Activated CD4-positive, alpha-beta T cell treated with anti-CD3 and anti-CD28 coated beads, Interleukin-2, Interleukin-4, amounts not matched to agents 100 ng/mL and 50 ng/mL, durations not matched to agents 16 hours and 8 hours (primary cell): ENCODE measurements around the gene LRRC47.
"Not testable (repeated sequence)": the region's sequence is repeated elsewhere in the genome, so short reads cannot be mapped to it uniquely, and the experiment has no call there.

Experiments used
- DNase-seq: peaks from one replicate; pipeline ENCODE4 v3.0.0-alpha.2; 2020; ENCODE audit warnings: low spot score

The LRRC47 gene

DNA sequence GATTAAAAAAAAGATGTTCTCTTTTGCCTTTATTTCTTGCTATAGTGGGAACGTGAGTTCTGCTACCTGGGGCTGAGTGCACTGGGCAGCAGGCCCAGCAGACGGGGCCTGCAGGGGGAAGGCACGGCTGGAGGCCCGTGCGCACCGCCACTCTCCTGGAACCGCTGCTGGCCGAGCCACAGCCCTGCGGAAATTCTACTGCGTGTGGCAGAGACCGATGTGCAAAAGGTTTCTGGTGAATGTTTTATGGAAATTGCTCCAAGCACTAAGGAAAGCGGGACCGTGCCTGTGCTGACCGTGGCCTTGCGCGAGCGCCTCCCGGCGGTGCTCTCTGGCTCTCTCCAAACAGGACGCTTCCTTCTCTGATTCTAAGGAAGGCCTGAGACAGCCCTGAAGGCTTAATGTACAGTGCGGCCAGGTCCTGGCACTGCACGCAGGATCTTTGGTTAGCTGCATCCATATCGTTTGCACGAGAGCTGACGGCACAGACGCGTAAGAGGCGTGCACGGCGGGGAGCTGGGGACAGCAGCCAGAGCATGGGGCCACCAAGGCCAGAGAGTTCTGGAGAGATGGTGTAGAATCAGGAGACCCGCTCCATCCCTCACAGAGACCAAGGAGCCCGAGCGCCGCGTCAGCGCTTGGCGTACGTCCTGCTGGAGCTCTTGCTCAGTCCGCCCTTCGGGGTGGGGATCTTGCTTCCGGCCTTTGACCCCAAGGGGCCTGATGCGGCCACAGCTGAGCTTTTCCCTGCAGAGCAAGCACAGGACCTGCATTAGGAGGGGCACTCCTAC, 18.7 kb upstream of the LRRC47 start:
- DNase-seq = no peak

DNA sequence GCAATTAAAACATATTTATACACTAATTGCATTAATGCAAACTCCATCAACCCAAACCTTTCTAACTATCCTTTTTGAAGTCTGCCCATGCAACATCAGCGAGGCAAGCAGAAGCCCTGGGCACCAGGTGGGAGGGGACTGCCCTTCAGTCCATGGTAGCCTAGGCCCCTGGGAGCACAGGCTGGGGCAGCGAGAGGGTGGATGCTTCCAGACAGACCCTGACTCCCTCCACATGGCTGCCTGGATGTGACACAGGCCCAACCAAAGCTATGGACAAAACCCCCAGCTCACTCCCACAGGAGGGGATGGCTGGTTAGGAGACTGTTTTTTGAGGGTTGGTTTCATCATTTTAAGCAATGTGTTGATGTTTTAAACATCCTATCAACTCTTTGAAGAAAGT, 17.8 kb upstream of the LRRC47 start:
- no peak for DNase-seq

DNA sequence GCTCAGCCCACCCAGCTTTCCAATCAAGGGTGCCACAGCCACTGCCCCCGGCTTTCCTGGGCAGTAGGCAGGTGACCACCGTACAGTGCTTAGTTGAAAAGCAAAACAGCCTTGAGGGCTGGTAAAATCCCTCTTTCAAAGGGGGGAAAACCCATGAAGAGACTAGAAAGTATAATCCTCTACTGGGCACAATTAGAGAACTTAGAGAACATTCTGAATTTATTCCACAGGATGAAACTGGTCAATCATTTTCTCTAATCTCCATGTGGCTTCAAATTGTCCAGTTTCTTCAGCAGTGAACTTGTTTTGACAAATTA, 15.3 kb upstream of the LRRC47 start:
- no peak for DNase-seq

DNA sequence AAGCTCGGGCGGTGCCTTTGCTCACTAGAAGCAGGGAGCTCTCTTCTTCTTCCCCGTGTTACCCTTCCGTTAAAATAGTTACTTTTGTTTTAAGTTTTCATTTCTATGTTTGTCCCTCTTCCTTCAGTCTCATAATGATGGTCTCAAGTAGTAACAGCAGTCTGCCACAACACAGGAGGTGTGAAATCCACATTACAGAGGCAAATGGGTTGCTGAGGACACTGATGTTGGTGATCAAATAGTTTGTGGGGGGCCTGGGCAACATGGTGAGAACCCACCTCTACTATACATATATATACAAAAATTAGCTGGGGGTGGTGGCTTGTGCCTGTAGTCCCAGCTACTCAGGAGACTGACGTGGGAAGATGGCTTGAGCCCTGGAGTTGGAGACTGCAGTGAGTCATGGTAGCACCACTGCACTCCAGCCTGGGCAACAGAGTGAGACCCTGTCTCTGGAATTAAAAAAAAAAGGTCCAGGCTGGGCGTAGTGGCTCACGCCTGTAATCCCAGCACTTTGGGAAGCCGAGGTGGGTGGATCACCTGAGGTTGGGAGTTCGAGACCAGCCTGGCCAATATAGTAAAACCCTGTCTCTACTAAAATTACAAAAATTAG, 14.0 kb upstream of the LRRC47 start:
- not testable (repeated sequence) for DNase-seq

DNA sequence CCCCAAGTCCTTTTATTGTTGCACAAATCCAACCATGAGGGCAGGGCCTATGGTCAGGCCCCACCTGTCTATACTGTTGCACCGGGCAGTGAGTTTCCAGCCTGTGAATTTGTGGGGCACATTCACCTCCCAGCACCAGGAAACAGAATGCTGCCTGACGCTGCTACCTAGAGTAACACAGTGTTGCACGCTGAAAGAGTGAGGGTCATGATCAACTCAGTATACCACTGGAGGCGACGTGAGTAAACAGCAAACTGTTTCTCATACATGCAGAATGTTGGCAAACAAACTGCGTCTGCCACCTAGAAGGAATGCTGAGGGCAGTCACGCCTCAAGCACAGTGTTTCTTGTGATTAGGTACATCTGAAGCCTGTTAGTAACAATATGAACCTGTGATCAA, 13.4 kb upstream of the LRRC47 start:
- no peak for DNase-seq

DNA sequence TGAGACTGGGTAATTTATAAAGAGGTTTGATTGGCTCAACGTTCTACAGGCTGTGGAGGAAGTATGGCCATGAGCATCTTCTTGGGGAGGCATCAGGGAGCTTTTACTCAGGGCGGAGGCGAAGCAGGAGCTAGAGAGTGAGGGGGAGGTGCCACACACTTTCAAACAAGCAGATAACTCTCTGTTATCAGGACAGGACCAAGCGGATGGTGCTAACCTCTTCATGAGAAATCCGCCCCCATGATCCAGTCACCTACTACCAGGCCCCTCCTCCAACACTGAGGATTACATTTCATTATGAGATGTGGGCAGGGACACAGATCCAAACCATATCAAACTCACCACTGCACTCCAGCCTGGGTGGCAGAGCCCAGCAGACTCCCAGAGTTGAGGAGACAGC, 11.5 kb upstream of the LRRC47 start:
- DNase-seq = no peak

DNA sequence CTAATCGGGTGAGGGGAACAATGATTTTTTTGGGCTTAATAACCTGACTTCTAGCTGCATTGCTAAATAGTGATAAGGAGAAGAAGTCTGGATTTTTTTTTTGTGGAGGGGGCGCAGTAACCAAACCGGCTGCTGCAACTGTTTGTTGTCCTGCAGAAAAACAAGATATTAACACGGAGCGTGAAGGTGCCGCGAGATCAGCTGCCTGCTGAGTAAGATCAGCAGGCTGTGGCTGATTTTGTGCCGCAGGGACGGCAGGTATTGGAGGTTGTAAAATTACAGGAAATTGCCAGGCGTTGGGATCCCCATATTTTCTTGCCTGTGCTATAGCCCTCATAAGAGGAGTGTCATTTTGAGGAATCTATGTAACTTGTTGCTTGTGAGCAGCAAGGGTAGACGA, 8.7 kb upstream of the LRRC47 start:
- no peak for DNase-seq

DNA sequence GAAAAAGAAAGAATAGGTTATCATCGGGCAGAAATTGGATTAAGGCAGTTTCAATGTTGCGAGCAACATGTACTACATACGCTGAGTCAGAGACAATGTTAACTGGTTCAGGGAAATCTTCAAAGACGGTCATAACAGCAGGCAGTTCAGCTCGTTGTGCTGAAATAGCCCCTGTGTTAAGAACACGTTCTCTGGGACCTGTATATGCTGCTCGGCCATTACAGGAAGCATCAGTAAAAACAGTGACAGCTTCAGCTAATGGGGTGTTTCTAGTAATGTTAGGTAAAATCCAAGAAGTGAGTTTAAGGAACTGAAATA, 8.3 kb upstream of the LRRC47 start:
- not testable (repeated sequence) for DNase-seq

DNA sequence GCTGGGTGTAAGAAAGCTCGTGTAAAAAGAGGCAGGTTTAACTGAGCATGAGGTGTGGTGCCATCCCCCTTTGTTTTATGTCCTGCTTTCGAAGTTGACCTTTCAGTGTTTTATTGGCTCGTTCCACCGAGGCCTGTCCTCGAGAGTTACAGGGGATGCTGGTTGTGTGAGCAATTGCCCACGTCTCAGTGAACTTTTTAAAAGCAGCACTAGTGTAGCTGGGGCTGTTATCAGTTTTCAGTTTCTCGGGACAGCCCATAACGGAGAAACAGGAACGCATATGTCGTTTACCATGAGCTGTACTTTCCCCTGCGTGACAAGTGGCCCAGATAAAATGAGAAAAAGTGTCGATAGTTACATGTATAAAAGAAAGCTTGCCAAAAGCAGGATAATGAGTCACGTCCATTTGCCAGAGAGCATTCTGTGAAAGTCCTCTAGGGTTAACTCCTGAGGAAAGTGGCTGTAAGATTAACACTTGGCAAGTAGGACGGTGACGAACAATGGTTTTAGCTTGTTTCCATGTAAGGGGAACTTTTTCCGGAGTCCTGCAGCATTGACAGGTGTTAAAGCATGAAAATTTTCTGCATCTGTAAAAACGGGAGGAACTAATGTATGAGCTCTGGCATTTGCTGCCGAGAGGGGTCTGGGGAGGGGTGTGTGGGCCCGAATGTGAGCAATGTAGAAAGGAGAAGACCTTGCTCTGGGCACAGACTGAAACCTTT, 7.8 kb upstream of the LRRC47 start:
- DNase-seq = no peak

DNA sequence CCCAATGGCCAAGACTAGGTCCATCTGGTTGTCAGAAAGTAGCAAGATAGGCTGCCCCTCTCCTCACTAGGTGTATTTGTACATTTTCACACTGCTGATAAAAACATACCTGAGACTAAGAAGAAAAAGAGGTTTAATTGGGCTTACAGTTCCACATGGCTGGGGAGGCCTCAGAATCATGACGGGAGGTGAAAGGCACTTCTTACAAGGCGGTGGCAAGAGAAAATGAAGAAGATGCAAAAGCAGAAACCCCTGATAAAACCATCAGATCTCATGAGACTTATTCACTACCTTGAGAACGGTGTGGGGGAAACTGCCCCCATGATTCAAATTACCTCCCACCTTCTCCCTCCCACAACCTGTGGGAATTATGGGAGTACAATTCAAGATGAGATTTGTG, 4.5 kb upstream of the LRRC47 start:
- DNase-seq = not testable (repeated sequence)

DNA sequence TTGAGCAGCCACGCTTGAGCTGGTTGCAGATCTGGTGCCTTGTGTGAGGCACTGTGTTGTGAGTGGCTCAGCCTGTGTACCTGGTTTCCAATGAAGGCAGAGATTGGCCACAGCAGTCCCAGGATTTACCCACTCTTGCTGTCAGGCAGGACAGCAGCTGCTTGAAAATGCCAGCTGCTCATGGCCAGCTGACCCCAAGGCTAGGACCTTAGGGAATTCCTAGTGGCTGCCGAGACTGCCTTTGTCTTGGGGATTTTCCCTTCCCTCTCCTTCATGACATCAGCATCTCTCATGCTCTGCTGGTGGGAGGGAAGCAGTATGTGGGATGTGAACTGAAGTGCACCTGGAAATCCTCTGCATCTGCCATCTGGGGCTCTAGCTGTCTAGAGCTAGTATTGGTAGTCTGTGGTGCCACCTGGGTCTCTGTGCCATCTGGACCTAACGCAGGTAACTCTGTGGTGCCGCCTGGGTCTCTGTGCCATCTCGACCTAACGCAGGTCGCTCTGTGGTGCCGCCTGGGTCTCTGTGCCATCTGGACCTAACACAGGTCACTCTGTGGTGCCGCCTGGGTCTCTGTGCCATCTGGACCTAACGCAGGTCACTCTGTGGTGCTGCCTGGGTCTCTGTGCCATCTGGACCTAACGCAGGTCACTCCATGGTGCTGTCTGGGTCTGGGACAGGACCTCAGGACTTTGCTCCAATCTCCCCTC, 3.8 kb upstream of the LRRC47 start:
- no peak for DNase-seq

DNA sequence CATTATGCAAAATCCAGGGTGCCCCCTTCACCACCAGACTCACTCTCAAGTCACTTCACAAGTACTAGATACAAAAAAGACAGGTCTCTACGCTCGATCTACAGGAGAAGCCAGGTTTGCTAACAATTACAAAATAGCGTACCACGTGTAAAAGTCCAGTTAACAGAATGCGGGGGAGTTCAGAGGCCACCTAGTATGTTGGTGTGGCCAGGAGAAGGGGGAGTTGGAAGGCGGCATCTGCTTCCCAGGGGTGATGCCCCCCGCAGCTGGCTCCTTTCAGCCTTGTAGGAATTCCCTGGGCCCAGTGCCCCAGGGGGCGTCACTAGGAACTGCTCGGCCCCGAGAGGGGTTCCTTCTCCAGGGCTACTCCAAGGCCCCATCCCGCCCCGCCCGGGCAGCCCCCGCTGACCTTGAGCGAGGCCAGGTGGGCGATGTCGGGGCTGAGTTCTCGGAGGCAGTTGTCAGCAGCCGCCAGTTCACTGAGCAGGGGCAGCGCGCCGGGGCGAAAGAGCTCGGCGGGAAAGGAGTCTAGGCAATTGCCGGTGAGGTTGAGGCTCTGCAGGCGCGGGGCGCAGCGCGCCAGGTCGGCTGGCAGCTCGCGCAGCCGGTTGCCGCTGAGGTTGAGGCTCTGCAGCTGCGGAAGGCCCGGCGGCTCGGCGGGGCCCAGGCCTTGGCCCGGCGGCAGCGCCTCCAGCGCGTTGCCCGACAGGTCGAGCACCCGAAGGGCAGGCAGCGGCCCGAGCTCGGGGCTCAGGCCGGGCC, 664 bp downstream of the LRRC47 start:
- DNase-seq = no peak

DNA sequence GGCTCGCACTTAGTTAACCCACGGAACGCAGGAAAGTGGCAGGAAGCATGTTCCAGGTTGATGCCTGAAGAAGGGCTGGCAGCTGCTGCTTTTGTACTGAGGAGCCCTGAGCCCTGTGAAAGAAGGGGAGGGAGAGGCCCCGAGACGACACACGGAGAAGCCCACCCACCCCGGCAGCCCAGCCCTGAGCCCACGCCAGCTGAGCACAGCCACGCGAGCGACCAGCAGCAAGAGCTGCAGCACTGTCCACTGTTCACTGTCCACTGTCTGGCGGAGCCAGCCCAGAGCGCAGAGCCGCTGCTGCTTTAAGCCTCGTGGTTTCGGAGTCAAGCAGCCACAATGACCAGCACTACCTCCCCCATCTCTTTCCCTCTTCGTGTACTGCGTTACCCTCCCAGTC, 5.3 kb downstream of the LRRC47 start:
- DNase-seq = no peak

DNA sequence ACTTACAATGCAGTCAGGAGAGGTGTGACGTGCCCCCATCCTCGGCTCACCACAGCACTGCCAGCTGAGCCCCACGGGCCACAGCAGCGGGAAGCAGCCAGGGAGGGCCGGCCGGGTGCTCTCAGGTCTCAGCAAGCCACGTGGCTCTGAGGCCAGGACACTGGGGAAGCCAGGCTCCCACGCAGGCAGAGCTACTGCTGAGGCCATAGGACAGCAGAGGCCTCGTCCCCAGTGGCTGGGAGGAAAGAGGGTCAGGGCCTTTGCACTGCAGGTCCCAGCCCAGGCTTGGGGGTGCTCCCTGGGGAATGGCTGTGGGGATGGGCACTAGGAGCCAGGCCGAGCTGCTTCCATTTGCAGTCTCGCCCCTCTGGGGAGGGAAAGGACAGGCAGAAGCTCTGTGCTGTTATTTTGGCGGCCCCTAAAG, 5.8 kb downstream of the LRRC47 start:
- DNase-seq = no peak

DNA sequence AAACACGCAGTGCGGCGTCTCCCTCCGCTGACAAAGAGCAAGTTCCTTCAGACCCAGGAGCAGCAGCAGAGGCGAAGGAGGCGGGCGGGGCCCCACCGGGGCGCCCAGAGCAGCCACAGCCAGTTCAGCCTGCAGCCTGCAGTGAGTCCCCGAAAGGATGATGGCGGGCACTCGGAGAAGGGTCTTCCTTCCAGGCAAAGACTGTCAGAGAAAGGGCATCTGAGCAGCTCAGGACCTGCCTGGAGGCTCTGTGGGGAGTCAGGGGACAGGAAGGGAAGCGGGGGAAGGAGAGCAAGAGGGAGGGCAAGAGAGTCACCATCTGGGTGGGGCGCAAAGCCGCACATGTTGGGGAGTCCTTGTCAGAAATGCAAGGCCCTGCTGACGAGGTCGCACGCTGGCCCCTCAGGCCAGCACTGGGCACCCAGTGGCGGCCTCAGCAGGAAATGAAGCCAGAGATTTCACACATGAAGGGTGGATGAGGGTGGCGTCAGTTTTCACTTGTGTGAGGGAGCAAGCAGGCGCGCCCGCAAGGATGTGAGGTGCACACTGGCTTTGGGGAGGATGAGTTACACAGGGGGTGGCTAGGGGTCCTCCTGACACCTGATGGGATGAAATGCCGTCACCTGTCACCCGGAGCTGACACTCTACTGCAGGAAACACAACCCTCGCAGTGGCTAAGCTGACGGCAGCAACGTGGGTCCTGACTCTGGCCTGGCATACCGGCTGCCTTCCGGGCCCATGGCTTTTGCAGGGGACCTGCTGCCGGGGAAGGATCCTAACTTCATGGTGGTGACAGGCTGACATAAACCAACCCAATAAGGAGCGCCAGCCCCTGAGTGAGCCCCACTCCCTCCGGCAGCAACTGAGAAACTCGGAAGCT, 6.6 kb downstream of the LRRC47 start:
- DNase-seq = no peak

DNA sequence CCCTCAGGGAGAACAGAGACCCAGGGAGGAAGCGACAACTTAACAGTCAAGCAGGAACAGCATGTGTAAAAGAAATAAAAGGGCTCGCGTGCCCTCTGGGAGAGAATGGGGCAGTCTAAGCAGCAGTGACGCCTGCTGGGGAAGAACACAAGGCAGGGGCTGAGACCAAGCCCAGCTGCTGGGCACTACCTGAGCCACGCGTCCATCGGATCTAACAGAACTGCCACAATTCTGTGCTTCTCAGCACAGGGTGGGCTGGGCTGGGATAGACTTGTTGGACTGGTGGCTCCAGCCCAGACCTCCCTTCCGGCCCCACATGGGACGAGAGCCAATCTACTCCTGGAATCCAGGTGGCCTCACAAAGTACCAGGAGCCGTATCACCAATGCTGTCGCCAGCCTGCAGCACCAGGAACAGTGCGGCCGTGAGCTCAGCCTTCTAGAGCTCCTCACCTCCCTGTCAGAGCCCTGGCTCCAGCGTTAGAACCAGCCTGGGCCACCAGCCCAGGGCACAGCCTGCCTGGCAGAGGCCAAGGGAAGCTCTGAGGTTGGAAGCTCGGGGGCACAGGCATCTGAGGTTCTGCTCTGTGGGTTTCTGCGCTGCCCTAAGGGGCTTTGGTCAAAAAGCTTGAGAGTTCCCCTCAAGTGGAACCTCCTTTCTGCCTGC, 7.4 kb downstream of the LRRC47 start:
- no peak for DNase-seq

DNA sequence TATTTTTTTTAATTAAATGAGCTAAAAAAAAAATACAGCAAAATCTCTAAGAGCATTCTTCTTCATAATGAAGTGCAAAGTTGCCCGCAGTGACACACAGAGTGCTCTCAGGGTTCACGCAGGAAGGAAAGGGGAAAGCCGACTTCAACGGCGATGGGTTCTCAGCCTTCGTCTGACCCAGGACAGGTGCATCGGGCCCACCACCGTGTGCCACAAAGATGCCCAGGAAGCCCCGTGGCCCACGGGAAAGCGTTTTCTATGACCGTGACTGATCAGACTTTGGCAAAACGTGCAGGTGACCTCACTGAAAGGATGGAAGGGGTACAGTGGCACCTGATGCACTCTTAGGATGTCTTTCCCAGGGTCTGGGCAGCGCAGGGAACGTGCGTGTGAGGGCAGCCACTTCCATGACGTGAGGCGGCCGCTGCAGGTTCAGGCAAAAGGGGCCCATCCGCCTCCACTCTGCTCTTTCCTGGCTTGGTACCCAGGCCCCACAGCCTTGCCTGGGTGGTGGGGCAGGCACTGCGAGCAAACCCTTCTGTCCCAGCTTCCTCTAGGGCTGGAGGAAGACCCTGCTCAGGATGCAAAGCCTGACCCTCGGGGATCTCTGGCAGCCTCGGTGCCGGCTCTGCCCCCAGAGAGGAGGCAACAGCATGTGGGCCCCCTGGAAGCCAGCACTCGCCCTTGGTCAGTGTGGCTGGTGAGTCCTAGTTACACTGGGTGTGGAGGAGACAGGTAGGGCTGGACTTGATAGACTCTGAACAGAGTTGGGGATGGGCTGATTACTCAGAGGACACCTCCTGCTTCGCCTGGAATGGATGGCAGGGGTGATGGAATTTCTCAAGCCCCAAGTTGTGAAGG, 8.3 kb downstream of the LRRC47 start:
- DNase-seq = no peak

DNA sequence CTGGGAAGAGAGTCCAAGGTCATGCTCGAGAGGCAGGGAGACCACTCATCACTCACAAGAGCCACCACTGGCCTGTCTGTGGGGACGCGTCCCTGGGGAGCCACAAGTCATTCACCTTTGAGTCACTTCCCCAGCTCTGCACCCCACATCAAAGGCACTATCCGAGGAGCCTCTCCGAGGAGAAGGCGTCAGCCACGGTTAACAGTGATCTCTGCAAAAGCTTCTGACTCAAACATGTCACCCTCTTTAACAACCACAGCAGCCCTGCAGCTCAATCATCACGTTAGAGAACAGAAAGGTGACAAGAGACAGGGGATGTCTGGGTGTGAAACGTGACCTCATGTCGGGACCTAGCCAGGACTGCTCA, 9.0 kb downstream of the LRRC47 start:
- DNase-seq = peak; percentile 87

DNA sequence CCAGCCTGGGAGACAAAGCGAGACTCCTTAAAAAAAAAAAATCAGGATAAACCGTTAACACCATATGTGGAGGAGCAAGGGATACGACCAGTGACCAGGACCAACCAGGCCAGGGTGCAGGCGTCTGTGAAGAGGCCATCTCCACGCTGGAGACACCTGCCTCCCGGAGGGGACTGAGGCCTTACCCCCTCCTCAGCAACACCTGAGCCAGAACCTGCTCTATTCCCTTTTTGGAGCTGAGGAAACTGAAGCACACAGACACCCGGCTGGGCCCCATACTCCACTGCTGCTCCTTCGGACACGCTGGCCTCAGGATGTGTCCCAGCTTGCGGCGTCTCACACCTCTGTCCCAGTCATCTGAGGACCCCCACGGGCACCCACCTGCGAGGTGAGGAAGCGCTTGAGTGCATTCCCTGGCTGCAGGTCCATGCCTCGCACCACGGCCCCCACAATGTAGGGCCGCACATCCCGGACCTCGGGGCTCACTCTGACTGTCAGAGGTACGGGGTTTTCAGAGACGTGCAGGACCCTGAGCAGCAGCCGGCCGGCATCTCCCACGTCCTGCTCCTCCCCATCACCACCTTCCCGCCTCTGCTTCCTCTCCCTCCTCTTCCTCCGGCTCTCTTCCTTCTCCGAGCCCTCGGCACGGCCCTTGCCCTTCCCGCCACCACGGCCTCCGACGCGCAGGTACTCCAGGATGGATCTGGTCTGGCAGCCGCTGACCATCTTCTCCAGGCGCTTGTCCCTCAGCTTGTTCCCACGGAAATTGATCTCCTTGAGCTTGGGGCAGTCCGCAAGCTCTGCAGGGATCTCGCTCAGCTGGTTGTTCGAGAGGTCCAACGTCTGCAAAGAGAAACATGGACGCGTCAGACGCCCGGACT, 9.6 kb downstream of the LRRC47 start:
- DNase-seq = no peak
